Measurements from ENCODE around the gene C18orf63.

DNA sequence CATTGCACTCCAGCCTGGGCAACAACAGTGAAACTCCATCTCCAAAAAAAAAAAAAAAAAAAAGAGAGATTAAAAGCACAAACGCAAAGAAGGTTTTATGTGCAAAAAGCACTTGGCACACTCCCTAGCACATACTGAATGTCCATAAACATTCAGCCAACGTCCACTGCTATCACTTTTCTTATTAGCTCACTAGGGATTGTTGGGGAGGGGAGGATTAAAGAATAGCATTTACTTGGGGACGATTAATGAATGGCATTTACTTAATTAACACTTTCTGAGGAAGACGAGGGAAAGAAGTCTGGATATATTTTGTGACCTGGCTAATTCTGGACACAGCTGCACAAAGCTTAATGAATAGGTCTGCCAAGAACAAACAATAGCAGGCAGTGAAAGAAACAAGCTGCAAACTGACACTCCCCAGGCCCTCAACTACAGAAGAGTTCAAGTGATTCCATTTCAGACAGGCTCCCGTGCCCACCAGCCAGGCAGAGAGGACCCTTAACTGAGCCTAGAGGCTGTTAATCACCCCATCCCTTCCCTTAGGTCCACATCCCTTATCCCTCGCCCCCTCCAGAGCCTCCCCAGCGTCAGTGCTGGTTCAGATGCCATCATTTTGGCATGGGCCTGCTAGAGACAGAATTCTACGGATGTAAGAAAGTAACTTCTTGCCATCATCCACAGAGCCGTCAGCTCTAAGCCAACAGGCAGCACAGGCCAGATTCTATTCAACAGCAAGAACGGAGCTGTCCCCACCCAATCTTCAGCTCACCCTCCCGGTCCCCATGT, 31.3 kb upstream of the C18orf63 start:
- TF ChIP-seq ZNF121 (CRISPR knock-in tag; IDR thresholded peaks at IDR 0.05) (no peak), ETV6 (CRISPR knock-in tag; IDR thresholded peaks at IDR 0.05) (no peak), CBFB (CRISPR knock-in tag; IDR thresholded peaks at IDR 0.05; ENCODE audit: low read depth) (no peak), ZNF416 (CRISPR knock-in tag; IDR thresholded peaks at IDR 0.05) (no peak), CREM (CRISPR knock-in tag; IDR thresholded peaks at IDR 0.05) (no peak), ELF4 (CRISPR knock-in tag; IDR thresholded peaks at IDR 0.05; ENCODE audit: low read depth) (no peak), FOXK1 (CRISPR knock-in tag; IDR thresholded peaks at IDR 0.05) (no peak), JUN (CRISPR knock-in tag; IDR thresholded peaks at IDR 0.05) (no peak)
- TF ChIP-seq, protein P1, sequence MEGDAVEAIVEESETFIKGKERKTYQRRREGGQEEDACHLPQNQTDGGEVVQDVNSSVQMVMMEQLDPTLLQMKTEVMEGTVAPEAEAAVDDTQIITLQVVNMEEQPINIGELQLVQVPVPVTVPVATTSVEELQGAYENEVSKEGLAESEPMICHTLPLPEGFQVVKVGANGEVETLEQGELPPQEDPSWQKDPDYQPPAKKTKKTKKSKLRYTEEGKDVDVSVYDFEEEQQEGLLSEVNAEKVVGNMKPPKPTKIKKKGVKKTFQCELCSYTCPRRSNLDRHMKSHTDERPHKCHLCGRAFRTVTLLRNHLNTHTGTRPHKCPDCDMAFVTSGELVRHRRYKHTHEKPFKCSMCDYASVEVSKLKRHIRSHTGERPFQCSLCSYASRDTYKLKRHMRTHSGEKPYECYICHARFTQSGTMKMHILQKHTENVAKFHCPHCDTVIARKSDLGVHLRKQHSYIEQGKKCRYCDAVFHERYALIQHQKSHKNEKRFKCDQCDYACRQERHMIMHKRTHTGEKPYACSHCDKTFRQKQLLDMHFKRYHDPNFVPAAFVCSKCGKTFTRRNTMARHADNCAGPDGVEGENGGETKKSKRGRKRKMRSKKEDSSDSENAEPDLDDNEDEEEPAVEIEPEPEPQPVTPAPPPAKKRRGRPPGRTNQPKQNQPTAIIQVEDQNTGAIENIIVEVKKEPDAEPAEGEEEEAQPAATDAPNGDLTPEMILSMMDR (IDR thresholded peaks at IDR 0.05), result no peak
- TF ChIP-seq, protein P2, sequence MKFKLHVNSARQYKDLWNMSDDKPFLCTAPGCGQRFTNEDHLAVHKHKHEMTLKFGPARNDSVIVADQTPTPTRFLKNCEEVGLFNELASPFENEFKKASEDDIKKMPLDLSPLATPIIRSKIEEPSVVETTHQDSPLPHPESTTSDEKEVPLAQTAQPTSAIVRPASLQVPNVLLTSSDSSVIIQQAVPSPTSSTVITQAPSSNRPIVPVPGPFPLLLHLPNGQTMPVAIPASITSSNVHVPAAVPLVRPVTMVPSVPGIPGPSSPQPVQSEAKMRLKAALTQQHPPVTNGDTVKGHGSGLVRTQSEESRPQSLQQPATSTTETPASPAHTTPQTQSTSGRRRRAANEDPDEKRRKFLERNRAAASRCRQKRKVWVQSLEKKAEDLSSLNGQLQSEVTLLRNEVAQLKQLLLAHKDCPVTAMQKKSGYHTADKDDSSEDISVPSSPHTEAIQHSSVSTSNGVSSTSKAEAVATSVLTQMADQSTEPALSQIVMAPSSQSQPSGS (CRISPR knock-in tag; IDR thresholded peaks at IDR 0.05; ENCODE audit: borderline replicate concordance, low read depth), result no peak
- TF ChIP-seq, protein P3, sequence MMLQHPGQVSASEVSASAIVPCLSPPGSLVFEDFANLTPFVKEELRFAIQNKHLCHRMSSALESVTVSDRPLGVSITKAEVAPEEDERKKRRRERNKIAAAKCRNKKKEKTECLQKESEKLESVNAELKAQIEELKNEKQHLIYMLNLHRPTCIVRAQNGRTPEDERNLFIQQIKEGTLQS (CRISPR knock-in tag; conservative IDR thresholded peaks at IDR 0.05), result no peak
- TF ChIP-seq, protein P4, sequence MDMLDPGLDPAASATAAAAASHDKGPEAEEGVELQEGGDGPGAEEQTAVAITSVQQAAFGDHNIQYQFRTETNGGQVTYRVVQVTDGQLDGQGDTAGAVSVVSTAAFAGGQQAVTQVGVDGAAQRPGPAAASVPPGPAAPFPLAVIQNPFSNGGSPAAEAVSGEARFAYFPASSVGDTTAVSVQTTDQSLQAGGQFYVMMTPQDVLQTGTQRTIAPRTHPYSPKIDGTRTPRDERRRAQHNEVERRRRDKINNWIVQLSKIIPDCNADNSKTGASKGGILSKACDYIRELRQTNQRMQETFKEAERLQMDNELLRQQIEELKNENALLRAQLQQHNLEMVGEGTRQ (CRISPR knock-in tag; IDR thresholded peaks at IDR 0.05), result no peak
- TF ChIP-seq, protein P5, sequence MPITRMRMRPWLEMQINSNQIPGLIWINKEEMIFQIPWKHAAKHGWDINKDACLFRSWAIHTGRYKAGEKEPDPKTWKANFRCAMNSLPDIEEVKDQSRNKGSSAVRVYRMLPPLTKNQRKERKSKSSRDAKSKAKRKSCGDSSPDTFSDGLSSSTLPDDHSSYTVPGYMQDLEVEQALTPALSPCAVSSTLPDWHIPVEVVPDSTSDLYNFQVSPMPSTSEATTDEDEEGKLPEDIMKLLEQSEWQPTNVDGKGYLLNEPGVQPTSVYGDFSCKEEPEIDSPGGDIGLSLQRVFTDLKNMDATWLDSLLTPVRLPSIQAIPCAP (CRISPR knock-in tag; IDR thresholded peaks at IDR 0.05), result no peak
